Frontal cortex (tissue), 4 donors: Measurements from ENCODE around the gene SDS. TPM values are rescaled to one million over a fixed set of nuclear protein-coding genes. Genes with fewer than 3 reads are reported as not detected.

Experiments
- DNase-seq, 2 donors: peaks; one replicate each; pipeline ENCODE4 v3.0.0; 2012; ENCODE audit warnings: low spot score in 2 of 2
- FAIRE-seq: peaks from 2 replicates; lab custom pipeline; 2012; peaks lifted over from hg19 to GRCh38; lab: Jason Lieb, UNC
- total RNA-seq: library from RNA; depleted of rRNA; stranded (reverse); fragments of >200 nt; gene quantifications from one replicate; pipeline ENCODE4 v1.2.3, GENCODE V29; 2014
- donor health status: control.
- donor health status: control.
- donor health status: control.

Gene SDS
- total RNA-seq: not detected

GRCh38 chr12:113403435-113404415 lies at the start of gene SDS:
Gene SDS (minus strand): TSS chr12:113403887. CDS start chr12:113399708, 4,179 bp downstream.
- DNase-seq (peak; percentile 49 to 70), FAIRE-seq (no peak)

GRCh38 chr12:113453330-113453729 lies 49.6 kb upstream of the SDS start:
- no peak for DNase-seq
- FAIRE-seq: no peak

GRCh38 chr12:113452458-113452857 lies 48.8 kb upstream of the SDS start:
- no peak for DNase-seq

GRCh38 chr12:113449839-113450238 lies 46.2 kb upstream of the SDS start:
- DNase-seq (no peak), FAIRE-seq (peak; percentile 99)

More at GRCh38 chr12:113452458-113452857, 48.8 kb upstream of the SDS start:
- FAIRE-seq: no peak

- DNase-seq (no peak), FAIRE-seq (no peak)
Measured at GRCh38 chr12:113449299-113449698, 45.6 kb upstream of the SDS start.

- no peak for DNase-seq
- FAIRE-seq: no peak
Measured at GRCh38 chr12:113448873-113449272, 45.2 kb upstream of the SDS start.

GRCh38 chr12:113445544-113446171 lies 42.0 kb upstream of the SDS start:
- DNase-seq (no peak), FAIRE-seq (no peak)

GRCh38 chr12:113443030-113443539 lies 39.4 kb upstream of the SDS start:
- DNase-seq (no peak), FAIRE-seq (no peak)

GRCh38 chr12:113440947-113441782 lies 37.5 kb upstream of the SDS start:
- no peak for DNase-seq

GRCh38 chr12:113440336-113440735 lies 36.6 kb upstream of the SDS start:
- no peak for DNase-seq
- no peak for FAIRE-seq

More at GRCh38 chr12:113440947-113441782, 37.5 kb upstream of the SDS start:
- no peak for FAIRE-seq

GRCh38 chr12:113439606-113440030 lies 35.9 kb upstream of the SDS start:
- DNase-seq: peak; percentile 25 to 55
- FAIRE-seq: no peak

GRCh38 chr12:113439301-113439597 lies 35.6 kb upstream of the SDS start:
- DNase-seq: no peak
- FAIRE-seq: no peak

- FAIRE-seq: no peak
- no peak for DNase-seq
Measured at GRCh38 chr12:113438523-113439300, 35.0 kb upstream of the SDS start.

- DNase-seq (no peak), FAIRE-seq (no peak)
Measured at GRCh38 chr12:113437729-113438100, 34.0 kb upstream of the SDS start.

GRCh38 chr12:113436993-113437728 lies 33.5 kb upstream of the SDS start:
- DNase-seq: no peak
- FAIRE-seq: no peak

- DNase-seq: no peak
Measured at GRCh38 chr12:113436586-113436985, 32.9 kb upstream of the SDS start.

GRCh38 chr12:113435367-113435766 lies 31.7 kb upstream of the SDS start:
- FAIRE-seq (no peak), DNase-seq (no peak)

More at GRCh38 chr12:113436586-113436985, 32.9 kb upstream of the SDS start:
- no peak for FAIRE-seq

- FAIRE-seq: no peak
Measured at GRCh38 chr12:113432986-113433385, 29.3 kb upstream of the SDS start.

GRCh38 chr12:113428482-113428881 lies 24.8 kb upstream of the SDS start:
- FAIRE-seq (no peak), DNase-seq (no peak)

More at GRCh38 chr12:113432986-113433385, 29.3 kb upstream of the SDS start:
- peak; percentile 29 to 33 for DNase-seq
